ENCODE measurements around the gene VCL. TPM values are rescaled to one million over a fixed set of nuclear protein-coding genes. Genes with fewer than 3 reads are reported as not detected.

VCL gene
- total and polyA plus RNA-seq, 2 of the 8 experiments (the other 6 are each of a cell fraction or from before 2014, with no cell fraction given), result 119 to 377 TPM

DNA sequence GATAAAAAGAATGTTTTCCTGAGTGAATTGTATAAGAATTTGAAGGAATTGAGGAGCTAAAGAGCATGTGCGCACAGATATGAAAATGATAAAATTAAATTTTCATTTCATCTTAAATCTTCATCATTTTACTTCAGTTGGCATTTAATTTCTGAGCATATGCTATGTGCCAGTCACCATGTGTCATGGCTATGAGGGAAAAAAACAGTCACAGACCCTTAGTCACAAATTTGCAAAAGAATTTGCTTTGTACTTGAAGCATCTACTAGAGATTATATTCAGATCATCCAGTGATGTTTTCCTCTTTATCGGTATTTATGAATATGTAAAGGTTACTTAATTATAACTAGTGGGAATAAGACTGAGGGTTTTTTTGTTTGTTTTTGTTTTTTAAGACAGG is 29.8 kb downstream of the VCL start:
- peaks cover 2 to 89% of the 10 kb centered on the region in 2 experiments; a peak in 3 of 4 replicates for H3K79me2 ChIP-seq (ENCODE audit: control insufficient read depth in 1 of 2, insufficient read depth in 2 of 2, low read length in 2 of 2)
- no peak overlapping the region for H3K14ac ChIP-seq (ENCODE audit: insufficient read length)
- H3K4me3 ChIP-seq (ENCODE audit: extremely low read depth in 1 of 4, insufficient read depth in 2 of 4, low read depth in 3 of 4, low read length in 4 of 4), result no peak overlapping the region
- H3K23me2 ChIP-seq (ENCODE audit: low read depth, low read length), result no peaks in the 10 kb centered on the region
- CTCF ChIA-PET (ENCODE audit: partially characterized antibody), result interaction anchor here (0.9 to 1.5 kb wide), 4 partner anchors 16 to 147 kb away, joined by 3 to 5 read pairs (median 4); no protein-coding TSS in a partner anchor
- H2AFZ ChIP-seq (ENCODE audit: low read length), result no peak overlapping the region
- POLR2A ChIA-PET (ENCODE audit: partially characterized antibody), result interaction anchor here (0.6 to 2.8 kb wide), 3 partner anchors 12 to 122 kb away, joined by 3 to 8 read pairs (median 7); no protein-coding TSS in a partner anchor
- peaks cover 2% of the 10 kb centered on the region for H3K79me1 ChIP-seq (ENCODE audit: low read depth, low read length)
- H3K18ac ChIP-seq (ENCODE audit: extremely low read depth, low read length), result no peak overlapping the region
- H3K9ac ChIP-seq (replicated peaks in 1 of 4; ENCODE audit: extremely low read depth in 1 of 4, low read depth in 3 of 4, low read length in 3 of 4), result no peak overlapping the region
- H4K8ac ChIP-seq (ENCODE audit: extremely low read depth, insufficient read depth, low read length), result no peak overlapping the region
- H2BK12ac ChIP-seq (ENCODE audit: low read depth, low read length), result no peak overlapping the region
- H4K91ac ChIP-seq (replicated peaks; ENCODE audit: insufficient read length, low read length), result no peak overlapping the region
- H3K9me3 ChIP-seq (ENCODE audit: insufficient read depth in 2 of 2, low read depth in 1 of 2, low read length in 1 of 2), result no peaks in the 10 kb centered on the region
- no peak overlapping the region for H2BK120ac ChIP-seq (replicated peaks; ENCODE audit: low read depth, low read length)
- H2BK20ac ChIP-seq (ENCODE audit: low read length), result no peak overlapping the region
- WGBS, 2 experiments (ENCODE audit: extremely low coverage in 1 of 2, insufficient coverage in 1 of 2, insufficient read length in 1 of 2, insufficient replicate concordance in 2 of 2, low coverage in 1 of 2, low lambda C conversion rate in 2 of 2, missing lambda C conversion rate in 1 of 2), result 87% methylated on average over 2 of the region's 2 CpGs; no CpG with 5 or more reads in 1 of the 2 experiments
- no peak for FAIRE-seq
- no peak overlapping the region for H2BK5ac ChIP-seq (ENCODE audit: low read depth, low read length)
- no peak overlapping the region for H3K4ac ChIP-seq (replicated peaks; ENCODE audit: insufficient read length, low read depth, low read length)
- H2AK5ac ChIP-seq (ENCODE audit: low read depth, low read length), result no peak overlapping the region
- H3K36me3 ChIP-seq (ENCODE audit: control insufficient read depth in 2 of 4, insufficient read depth in 4 of 4, low read length in 3 of 4), result no peaks in the 10 kb centered on the region; a peak in 1 of 8 replicates
- no peak overlapping the region for H4K5ac ChIP-seq (ENCODE audit: insufficient read length, low read depth, low read length)
- no peak overlapping the region for H3K23ac ChIP-seq (ENCODE audit: insufficient read length)
- DNase-seq (ENCODE audit: low read depth in 1 of 2, low spot score in 2 of 2), result no peak
- peaks cover 0 to 4% of the 10 kb centered on the region in 2 experiments for H4K20me1 ChIP-seq (replicated peaks in 1 of 2; ENCODE audit: control insufficient read depth in 1 of 2, insufficient read depth in 2 of 2, low read length in 2 of 2)
- no peak overlapping the region for H2BK15ac ChIP-seq (ENCODE audit: low read length)
- H3K56ac ChIP-seq (replicated peaks; ENCODE audit: insufficient read length, low read depth, low read length), result no peak overlapping the region
- H3K27me3 ChIP-seq (replicated peaks in 1 of 4; ENCODE audit: control insufficient read depth in 3 of 4, extremely low read depth in 1 of 4, insufficient read depth in 3 of 4, low read length in 3 of 4), result no peaks in the 10 kb centered on the region
- peaks cover 0 to 8% (median 2%) of the 10 kb centered on the region in 4 experiments; a peak in 5 of 7 replicates for H3K4me1 ChIP-seq (replicated peaks in 1 of 4; ENCODE audit: control insufficient read depth in 3 of 4, insufficient read depth in 4 of 4, low read length in 3 of 4)
- H3K27ac ChIP-seq (ENCODE audit: low read depth, low read length), result no peak overlapping the region
- TF ChIP-seq POLR2A (IDR thresholded peaks at IDR 0.05; ENCODE audit: control extremely low read depth in 1 of 2, low read depth in 2 of 2, low read length in 2 of 2), result 0 out of 3 replicates have a peak, but pooled peaks of 1 of the 2 experiments have one; percentile 9
- TF ChIP-seq CBX8 (IDR thresholded peaks at IDR 0.05; ENCODE audit: borderline replicate concordance, low read depth, low read length), result no peak
- no peak overlapping the region for H3K4me2 ChIP-seq (ENCODE audit: insufficient read depth in 1 of 2, low read depth in 2 of 2, low read length in 2 of 2)

All from H1 (cell line).